Panc1 (cell line): ENCODE data around the gene MPND.

Experiments
- CTCF ChIP-seq: fragments of 450-650 bp; IDR thresholded peaks from 2 replicates; pipeline ENCODE4 v1.5.1; 2017; ENCODE audit warnings: mild to moderate bottlenecking
- POLR2AphosphoS5 ChIP-seq: IDR thresholded peaks from 2 replicates; pipeline ENCODE4 v1.6.1; 2012; ENCODE audit warnings: mild to moderate bottlenecking, low read depth, low read length, moderate library complexity
- REST ChIP-seq, 2 experiments: IDR thresholded peaks; 2 replicates each; pipeline ENCODE4 v1.6.1; 2011 to 2012; ENCODE audit warnings: low read depth in 2 of 2, control low read depth in 1 of 2, low read length in 1 of 2, mild to moderate bottlenecking in 1 of 2, moderate library complexity in 1 of 2; ENCODE audit not compliant: insufficient read depth in 1 of 2
- SIN3A ChIP-seq: IDR thresholded peaks from 2 replicates; pipeline ENCODE4 v1.6.1; 2012; ENCODE audit warnings: low read depth, mild to moderate bottlenecking, low read length, moderate library complexity, borderline replicate concordance; ENCODE audit not compliant: insufficient read depth
- TCF7L2 ChIP-seq: IDR thresholded peaks from 2 replicates; pipeline ENCODE4 v1.6.1; 2011; ENCODE audit warnings: mild to moderate bottlenecking, low read depth, low read length, inconsistent platforms

GRCh38 chr19:4338441-4339355 lies 4.7 kb upstream of the MPND start, which contains the start of gene STAP2:
- TF ChIP-seq CTCF, result no peak
- no peak for TF ChIP-seq SIN3A
- no peak for TF ChIP-seq POLR2AphosphoS5
- no peak for TF ChIP-seq REST (IDR thresholded peaks at IDR 0.05; ENCODE audit: insufficient read depth in 1 of 2, low read depth in 2 of 2, low read length in 1 of 2)
- no peak for TF ChIP-seq TCF7L2
